MCF 10A (cell line): ENCODE measurements around the gene PSRC1. TPM values are rescaled to one million over a fixed set of nuclear protein-coding genes. Genes with fewer than 3 reads are reported as not detected.

Source experiments
- BruUV-seq: library from RNA; stranded (reverse); fragments of 400-500 nt; replicated peaks from 2 replicates; lab custom pipeline; 2021; lab: Mats Ljungman, UMichigan
- CTCF ChIA-PET: fragments of 300-600 bp; sonication (Branson Sonifier 250); formaldehyde crosslinking; extraction: SDS; loops from one replicate; lab custom pipeline; 2021; ENCODE audit warnings: antibody characterized with exemption, inconsistent platforms; lab: Yijun Ruan, JAX
- POLR2A ChIA-PET: fragments of 300-600, 350-650 bp; sonication (Branson Sonifier 250); formaldehyde crosslinking; extraction: SDS; loops from one replicate; lab custom pipeline; 2020; ENCODE audit warnings: antibody characterized with exemption, inconsistent platforms; lab: Yijun Ruan, JAX
- DNase-seq: peaks from one replicate; pipeline ENCODE4 v3.0.0-alpha.2; 2018; ENCODE audit not compliant: unreplicated experiment
- H3K27ac Mint-ChIP-seq: one replicate; pipeline ENCODE4 v1.8.0; 2022; ENCODE audit warnings: mild to moderate bottlenecking, low read depth, mixed read lengths; ENCODE audit not compliant: unreplicated experiment
- H3K27me3 Mint-ChIP-seq: one replicate; pipeline ENCODE4 v1.8.0; 2022; ENCODE audit warnings: mixed read lengths; ENCODE audit not compliant: insufficient read depth, unreplicated experiment
- H3K36me3 Mint-ChIP-seq: one replicate; pipeline ENCODE4 v1.8.0; 2022; ENCODE audit warnings: mild to moderate bottlenecking, moderate library complexity, mixed read lengths; ENCODE audit not compliant: insufficient read depth, unreplicated experiment
- H3K4me1 Mint-ChIP-seq: one replicate; pipeline ENCODE4 v1.8.0; 2022; ENCODE audit warnings: mixed read lengths; ENCODE audit not compliant: insufficient read depth, unreplicated experiment
- H3K4me3 Mint-ChIP-seq: one replicate; pipeline ENCODE4 v1.8.0; 2022; ENCODE audit warnings: mild to moderate bottlenecking, moderate library complexity, mixed read lengths; ENCODE audit not compliant: unreplicated experiment
- H3K9me3 Mint-ChIP-seq: one replicate; pipeline ENCODE4 v1.8.0; 2022; ENCODE audit warnings: mixed read lengths; ENCODE audit not compliant: unreplicated experiment
- CTCF ChIP-seq: fragments of 200-600 bp; IDR thresholded peaks from one replicate; pipeline ENCODE4 v1.8.0; 2022; ENCODE audit warnings: antibody characterized with exemption, mild to moderate bottlenecking; ENCODE audit not compliant: unreplicated experiment
- intact Hi-C: fragments of 100-400 bp; cut with micrococcal nuclease; formaldehyde crosslinking; loops from 2 replicates; pipeline ENCODE4 v1.14.1; 2022
- total RNA-seq: library from RNA; stranded (reverse); gene quantifications from 2 replicates; pipeline ENCODE4 v1.2.3, GENCODE V29; 2022

The PSRC1 gene
- total RNA-seq, 1 experiment from 2014 or later: 19.4 TPM

- no peak for TF ChIP-seq CTCF
- H3K4me3 Mint-ChIP-seq: no peak overlapping the region
- H3K36me3 Mint-ChIP-seq: peaks cover 100% of the 10 kb centered on the region
- no peak for DNase-seq
- H3K27me3 Mint-ChIP-seq: no peaks in the 10 kb centered on the region
- POLR2A ChIA-PET: interaction anchor here (1.5 kb wide), 1 partner anchor 21 kb away, joined by 7 read pairs; the partner anchor contains the start of gene SARS1
- BruUV-seq: no TSS peak
- no peak overlapping the region for H3K27ac Mint-ChIP-seq
- H3K4me1 Mint-ChIP-seq: peaks cover 14% of the 10 kb centered on the region
- CTCF ChIA-PET: interaction anchor here (0.7 to 1.7 kb wide), 3 partner anchors 34 to 532 kb away, joined by 3 to 10 read pairs (median 3); partner anchors contain the start of gene PSRC1
- intact Hi-C loops: no loop called here
- no peaks in the 10 kb centered on the region for H3K9me3 Mint-ChIP-seq
Observed at GRCh38 chr1:109235137-109235536, 47.8 kb downstream of the PSRC1 start.

- TSS peak; percentile 17 for BruUV-seq
- Mint-ChIP-seq H3K9me3 (no peaks in the 10 kb centered on the region), H3K27me3 (no peaks in the 10 kb centered on the region), H3K4me3 (no peak overlapping the region), H3K4me1 (peaks cover 2% of the 10 kb centered on the region), H3K36me3 (peaks cover 96% of the 10 kb centered on the region), H3K27ac (peak overlapping the region; percentile 10)
- TF ChIP-seq CTCF: no peak
- POLR2A ChIA-PET: interaction anchor here (1.0 to 1.8 kb wide), 2 partner anchors 9 to 17 kb away, joined by 3 to 7 read pairs; partner anchors contain the start of gene SARS1
- CTCF ChIA-PET: interaction anchor here (1.1 to 1.6 kb wide), 4 partner anchors 8 to 32 kb away, joined by 3 to 5 read pairs (median 4); partner anchors contain the start of gene SARS1
- no peak for DNase-seq
- intact Hi-C loops: no loop called here
Observed at GRCh38 chr1:109231066-109231465, 51.9 kb downstream of the PSRC1 start.

Other genes starting within 250 kb of the PSRC1 start
- 16.1 and 17.8 TPM in 2 replicates for gene WDR47, start 241.0 kb downstream of the PSRC1 start, total RNA-seq
- gene TAF13, start 207.1 kb downstream of the PSRC1 start, total RNA-seq: 76.7 and 88.2 TPM in 2 replicates
- gene TMEM167B, start 192.4 kb downstream of the PSRC1 start, total RNA-seq: 30.2 and 34.3 TPM in 2 replicates
- gene ELAPOR1, start 169.0 kb downstream of the PSRC1 start, total RNA-seq: 0.22 and 0.58 TPM in 2 replicates
- gene SARS1, start 69.2 kb downstream of the PSRC1 start, total RNA-seq: 381 and 492 TPM in 2 replicates
- gene CELSR2, start 33.6 kb downstream of the PSRC1 start, total RNA-seq: 6.9 and 7.2 TPM in 2 replicates
- 1.1 TPM in 1 of 2 replicates, not detected in the other for gene MYBPHL, start 23.9 kb upstream of the PSRC1 start, total RNA-seq
- gene SORT1, start 114.8 kb upstream of the PSRC1 start, total RNA-seq: 13.3 TPM in 2 replicates
- 109 and 113 TPM in 2 replicates for gene PSMA5, start 143.3 kb upstream of the PSRC1 start, total RNA-seq
- gene SYPL2, start 183.4 kb upstream of the PSRC1 start, total RNA-seq: not detected in 2 replicates
- 3.8 and 7.3 TPM in 2 replicates for gene ATXN7L2, start 200.8 kb upstream of the PSRC1 start, total RNA-seq
- gene CYB561D1, start 210.9 kb upstream of the PSRC1 start, total RNA-seq: 6.9 and 7.8 TPM in 2 replicates
- gene AMIGO1, start 226.6 kb upstream of the PSRC1 start, total RNA-seq: 0.21 and 0.29 TPM in 2 replicates